CD4-positive, alpha-beta T cell (primary cell): ENCODE measurements around the gene HNF1A. TPM values are rescaled to one million over a fixed set of nuclear protein-coding genes. Genes with fewer than 3 reads are reported as not detected.

Experiments used
- total RNA-seq, 174 experiments: library from RNA in 2 of 174; stranded (reverse) in 2 of 174; gene quantifications; one replicate each; pipeline ENCODE4 v1.2.3 and lab custom pipeline; 2021 to 2026

The HNF1A gene
- total RNA-seq, 2 experiments from 2014 or later = not detected

Other genes with a start within 250 kb of the HNF1A start
- 10 to 100 TPM; 38.3 to 43.4 TPM for gene SPPL3, start 74.2 kb upstream of the HNF1A start, total RNA-seq
- gene C12orf43, start 37.9 kb downstream of the HNF1A start, total RNA-seq = 10 to 100 TPM; 14.4 to 15.8 TPM
- 10 to 100 TPM; 33.0 to 34.7 TPM for gene OASL, start 60.7 kb downstream of the HNF1A start, total RNA-seq
- gene P2RX7, start 154.3 kb downstream of the HNF1A start, total RNA-seq = 1 to 10 TPM; 4.6 to 4.8 TPM
- gene P2RX4, start 231.6 kb downstream of the HNF1A start, total RNA-seq = 10 to 100 TPM; 36.2 to 37.4 TPM